HG03175 (cell line): ENCODE measurements around the gene UCMA.

ENCODE experiments used
- ATAC-seq: cut with Tn5 transposase; IDR thresholded peaks from one replicate; pipeline ENCODE4 v1.9.1; 2021; ENCODE audit warnings: mild to moderate bottlenecking, moderate library complexity; ENCODE audit not compliant: unreplicated experiment

UCMA gene

GRCh38 chr10:13189961-13190360, 44.2 kb downstream of the UCMA start:
- ATAC-seq: no peak

DNA sequence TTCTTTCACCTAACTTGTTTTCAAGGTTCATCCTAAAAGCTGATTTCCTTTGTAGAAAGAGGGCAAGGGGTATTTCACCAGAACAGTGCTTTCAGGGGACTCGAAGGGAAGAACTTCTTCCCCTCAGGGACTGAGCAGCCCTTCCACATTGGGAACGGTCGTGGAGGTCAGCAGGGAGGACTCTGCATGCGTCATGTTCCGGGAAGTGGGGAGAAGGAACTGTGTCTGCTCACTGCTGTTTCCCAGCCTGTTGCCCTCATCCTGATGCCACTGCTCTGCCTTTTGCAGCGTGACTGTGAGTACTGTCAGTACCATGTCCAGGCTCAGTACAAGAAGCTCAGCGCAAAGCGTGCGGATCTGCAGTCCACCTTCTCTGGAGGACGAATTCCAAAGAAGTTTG, 45.6 kb downstream of the UCMA start:
- no peak for ATAC-seq

DNA sequence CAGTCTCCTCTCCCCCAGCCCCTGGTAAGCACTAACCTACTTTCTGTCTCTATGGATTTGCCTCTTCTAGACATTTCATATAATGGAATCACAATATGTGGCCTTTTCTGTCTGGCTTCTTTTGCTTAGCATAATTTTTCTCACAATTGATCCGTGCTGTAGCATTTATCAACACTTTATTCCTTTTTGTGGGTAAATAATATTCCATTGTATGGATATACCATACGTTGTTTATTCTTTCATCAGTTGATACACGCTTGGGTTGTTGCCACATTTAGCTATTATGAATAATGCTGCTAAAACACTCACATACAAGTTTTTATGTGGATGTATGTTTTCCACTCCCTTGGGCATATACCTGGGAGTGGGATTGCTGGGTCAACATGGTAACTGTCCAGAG, 47.0 kb downstream of the UCMA start:
- ATAC-seq: no peak

DNA sequence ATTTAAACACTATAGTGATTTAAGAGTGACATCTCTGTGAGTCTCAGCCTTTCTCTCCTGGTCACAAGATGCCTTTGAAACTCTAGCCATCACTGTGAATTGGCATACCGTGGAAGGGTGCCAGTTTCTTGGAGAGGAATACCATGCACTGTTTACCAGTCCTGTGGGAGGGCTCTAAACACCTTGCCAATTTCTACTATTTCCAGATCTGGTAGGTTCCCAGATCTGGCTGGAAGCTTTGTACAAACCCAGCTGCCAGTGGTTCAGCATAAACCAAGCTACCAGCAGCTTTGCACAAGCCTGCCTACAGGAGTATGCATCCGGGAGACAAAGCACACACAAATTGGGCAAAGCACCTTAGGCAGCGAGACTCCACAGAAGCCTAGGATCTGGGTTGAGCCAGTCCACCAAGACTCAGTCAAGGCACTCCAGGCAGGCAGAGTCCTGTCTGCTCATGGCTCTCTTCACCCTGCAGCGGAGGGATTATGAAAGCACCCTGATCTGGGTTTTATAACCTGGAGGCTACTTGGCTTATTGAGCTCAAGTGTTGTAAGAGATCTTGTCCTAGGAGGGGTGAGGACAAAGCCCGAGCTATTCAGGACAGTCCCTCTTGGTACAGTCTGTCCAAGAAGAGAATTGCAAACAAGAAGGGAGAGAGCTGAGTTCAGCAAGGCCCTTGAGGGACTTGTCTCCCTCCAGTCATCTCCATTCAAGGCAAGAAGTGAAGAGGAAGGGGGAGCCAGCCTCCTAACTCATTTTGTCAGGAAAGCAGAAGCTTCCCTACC, 49.3 kb downstream of the UCMA start:
- ATAC-seq: no peak

- no peak for ATAC-seq
Measured at GRCh38 chr10:13184276-13184675, 49.9 kb downstream of the UCMA start.

GRCh38 chr10:13183625-13184024, 50.5 kb downstream of the UCMA start:
- ATAC-seq: peak; percentile 65

DNA sequence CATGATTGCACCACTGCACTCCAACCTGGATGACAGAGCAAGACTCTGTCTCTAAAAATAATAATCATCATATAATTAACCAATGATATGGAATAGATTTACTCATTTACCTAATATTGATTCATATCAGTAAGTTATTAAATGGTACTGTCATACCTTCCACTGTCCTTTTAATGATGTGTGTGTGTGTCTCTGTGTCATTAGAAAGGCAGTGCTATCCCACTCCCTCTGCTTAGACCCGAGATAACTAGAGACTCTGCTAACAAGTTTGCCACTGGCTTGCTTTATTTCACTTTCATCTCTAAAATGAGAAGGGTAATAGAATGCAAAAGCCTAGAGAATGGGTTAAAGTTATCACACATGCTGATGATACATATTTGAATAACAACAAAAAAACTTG, 51.8 kb downstream of the UCMA start:
- ATAC-seq: no peak

- ATAC-seq: no peak
Measured at GRCh38 chr10:13180788-13181187, 53.4 kb downstream of the UCMA start.

DNA sequence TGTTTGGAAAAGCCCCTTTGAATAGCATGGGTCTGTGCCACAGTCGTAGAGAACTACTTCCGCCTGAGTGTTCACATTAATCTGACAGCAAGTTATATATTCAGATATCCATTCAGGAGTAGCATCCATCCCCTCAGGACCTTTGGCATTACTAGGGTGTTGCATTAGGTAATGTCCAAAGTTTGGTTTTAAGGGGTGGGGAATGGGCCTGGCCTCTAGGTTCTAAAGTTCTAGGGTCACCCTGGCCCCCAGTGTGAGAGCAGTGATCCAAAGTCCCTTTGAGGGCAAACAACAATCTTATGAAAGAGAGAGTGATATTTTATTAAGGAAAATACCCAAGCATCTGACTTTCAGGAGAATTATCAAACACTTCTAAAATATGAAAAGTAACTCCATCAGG, 60.6 kb downstream of the UCMA start:
- ATAC-seq: no peak
